Ishikawa (cell line): ENCODE data around the gene GAB1.

Source experiments
- CEBPB ChIP-seq: IDR thresholded peaks from 2 replicates; pipeline ENCODE4 v1.6.1; 2012
- CREB1 ChIP-seq: IDR thresholded peaks from 2 replicates; pipeline ENCODE4 v1.6.1; 2012; ENCODE audit warnings: low read depth
- EGR1 ChIP-seq: IDR thresholded peaks from 2 replicates; pipeline ENCODE4 v1.6.1; 2012
- EP300 ChIP-seq: IDR thresholded peaks from 2 replicates; pipeline ENCODE4 v1.6.1; 2012; ENCODE audit warnings: borderline replicate concordance
- RAD21 ChIP-seq: IDR thresholded peaks from 2 replicates; pipeline ENCODE4 v1.6.1; 2012; ENCODE audit warnings: low read depth
- REST ChIP-seq: IDR thresholded peaks from 2 replicates; pipeline ENCODE4 v1.6.1; 2012; ENCODE audit warnings: low read depth, mild to moderate bottlenecking
- TEAD4 ChIP-seq: IDR thresholded peaks from 2 replicates; pipeline ENCODE4 v1.6.1; 2012
- YY1 ChIP-seq: IDR thresholded peaks from 2 replicates; pipeline ENCODE4 v1.6.1; 2012; ENCODE audit warnings: low read depth
- TF ChIP-seq, protein P1 (sequence below): IDR thresholded peaks from 2 replicates; pipeline ENCODE4 v1.6.1; 2012

DNA sequence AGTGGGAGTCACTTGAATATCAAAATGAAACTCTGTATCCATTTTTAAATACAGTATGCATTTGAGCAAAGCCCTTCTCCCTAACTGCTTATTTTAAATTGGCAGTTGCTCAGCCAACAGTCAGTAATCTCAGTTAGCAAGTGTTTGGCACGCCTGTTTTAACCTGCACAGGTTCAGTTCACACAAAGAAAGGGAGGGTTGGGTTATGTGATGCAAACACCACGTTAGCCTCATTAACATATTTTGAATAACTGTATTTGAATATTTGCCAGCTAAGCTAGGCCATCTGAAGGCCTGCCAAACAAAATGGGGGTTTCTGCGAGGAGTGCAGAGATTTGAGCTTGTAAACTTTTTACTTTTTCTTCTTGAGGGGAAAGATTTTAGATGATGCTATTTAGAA, 19.8 kb downstream of the GAB1 start:
- TF ChIP-seq CEBPB, result 0 out of 2 replicates have a peak, but pooled peaks have one; percentile 20
- TF ChIP-seq RAD21, result no peak
- peak; percentile 54; the same call in 1 of the 2 replicates for TF ChIP-seq TEAD4
- no peak for TF ChIP-seq EGR1
- no peak for TF ChIP-seq YY1
- TF ChIP-seq, protein P1, sequence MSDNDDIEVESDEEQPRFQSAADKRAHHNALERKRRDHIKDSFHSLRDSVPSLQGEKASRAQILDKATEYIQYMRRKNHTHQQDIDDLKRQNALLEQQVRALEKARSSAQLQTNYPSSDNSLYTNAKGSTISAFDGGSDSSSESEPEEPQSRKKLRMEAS, result no peak; the same call in 1 of the 2 replicates
- no peak for TF ChIP-seq REST
- 0 out of 2 replicates have a peak, but pooled peaks have one; percentile 16 for TF ChIP-seq CREB1
- no peak for TF ChIP-seq EP300
